Measurements from ENCODE around the gene GRIK4. TPM values are rescaled to one million over a fixed set of nuclear protein-coding genes. Genes with fewer than 3 reads are reported as not detected.
A peak's percentile ranks its signal among the peaks of the same experiment; 100 is the strongest.

The GRIK4 gene
- total RNA-seq, 6 experiments from 2014 or later = 0.07 to 0.11 TPM; not detected in 4

GRCh38 chr11:120940160-120940848 lies 428.8 kb downstream of the GRIK4 start:
- H3K4me3 ChIP-seq = no peak overlapping the region
- DNase-seq (no peak), ATAC-seq (no peak)
- no peaks in the 10 kb centered on the region for H3K4me1 ChIP-seq
- H3K9me3 ChIP-seq = no peaks in the 10 kb centered on the region
- no peaks in the 10 kb centered on the region for H3K36me3 ChIP-seq
- no peak for TF ChIP-seq CTCF (IDR thresholded peaks at IDR 0.05)
- no peak for TF ChIP-seq POLR2A (IDR thresholded peaks at IDR 0.05)
- H3K27me3 ChIP-seq = no peaks in the 10 kb centered on the region
- intact Hi-C loops (cut with DNase I) = no loop called here
- WGBS (ENCODE audit: insufficient coverage, low coverage, low lambda C conversion rate, missing lambda C conversion rate) = 79% methylated on average over 10 of the region's 10 CpGs
- H3K27ac ChIP-seq = no peak overlapping the region

GRCh38 chr11:120941000-120941399 lies 429.5 kb downstream of the GRIK4 start:
- no peaks in the 10 kb centered on the region for H3K9me3 ChIP-seq
- H3K4me3 ChIP-seq = no peak overlapping the region
- intact Hi-C loops (cut with DNase I) = no loop called here
- no peak overlapping the region for H3K27ac ChIP-seq
- no peaks in the 10 kb centered on the region for H3K27me3 ChIP-seq
- DNase-seq (no peak), ATAC-seq (no peak)
- no peaks in the 10 kb centered on the region for H3K4me1 ChIP-seq
- TF ChIP-seq POLR2A (IDR thresholded peaks at IDR 0.05) = no peak
- TF ChIP-seq CTCF (IDR thresholded peaks at IDR 0.05) = no peak
- 55% methylated on average over 2 of the region's 4 CpGs for WGBS (ENCODE audit: insufficient coverage, low coverage, low lambda C conversion rate, missing lambda C conversion rate)
- no peaks in the 10 kb centered on the region for H3K36me3 ChIP-seq

GRCh38 chr11:120942701-120943100 lies 431.2 kb downstream of the GRIK4 start:
- no peak for ATAC-seq
- H3K4me3 ChIP-seq = no peak overlapping the region
- intact Hi-C loops (cut with DNase I) = no loop called here
- 59% methylated on average over 2 of the region's 2 CpGs for WGBS (ENCODE audit: insufficient coverage, low coverage, low lambda C conversion rate, missing lambda C conversion rate)
- no peak overlapping the region for H3K27ac ChIP-seq
- no peak for DNase-seq
- H3K27me3 ChIP-seq = no peaks in the 10 kb centered on the region
- no peaks in the 10 kb centered on the region for H3K36me3 ChIP-seq
- H3K4me1 ChIP-seq = no peaks in the 10 kb centered on the region
- H3K9me3 ChIP-seq = no peaks in the 10 kb centered on the region
- TF ChIP-seq CTCF (IDR thresholded peaks at IDR 0.05) (no peak), POLR2A (IDR thresholded peaks at IDR 0.05) (no peak)

- TF ChIP-seq POLR2A (IDR thresholded peaks at IDR 0.05) = no peak
- TF ChIP-seq CTCF (IDR thresholded peaks at IDR 0.05) = peak in 3 of 4 donors; percentile 10 to 18 (median 15)
- DNase-seq (no peak), ATAC-seq (no peak)
- Histone ChIP-seq H3K27ac (no peak overlapping the region), H3K4me1 (no peaks in the 10 kb centered on the region), H3K27me3 (no peaks in the 10 kb centered on the region), H3K9me3 (no peaks in the 10 kb centered on the region), H3K36me3 (no peaks in the 10 kb centered on the region), H3K4me3 (no peak overlapping the region)
- WGBS (ENCODE audit: insufficient coverage, low coverage, low lambda C conversion rate, missing lambda C conversion rate) = 70% methylated on average over 5 of the region's 5 CpGs
- intact Hi-C loops (cut with DNase I) = no loop called here
Observed at GRCh38 chr11:120945042-120945441, 433.5 kb downstream of the GRIK4 start.
